Adipose tissue (tissue), 3 donors: ENCODE results near the gene PLA2G10. TPM values are rescaled to one million over a fixed set of nuclear protein-coding genes. Genes with fewer than 3 reads are reported as not detected.
"Not testable (repeated sequence)": the region's sequence is repeated elsewhere in the genome, so short reads cannot be mapped to it uniquely, and the experiment has no call there.

Experiments
- H3K27ac ChIP-seq: one replicate; pipeline ENCODE4 v1.5.1; 2013; ENCODE audit warnings: low read depth, low read length
- WGBS, 3 donors: extraction: QIAGEN DNeasy Blood & Tissue Kit; methylation state at CpG; one replicate each; pipeline ENCODE4 v1.1.7; 2013; 5-methylcytosine and 5-hydroxymethylcytosine counted together
- polyA plus RNA-seq, 3 donors: library from polyadenylated mRNA; stranded (reverse); fragments of 200-250 nt; gene quantifications; one replicate each; pipeline ENCODE4 v1.2.3, GENCODE V29; 2013
- donor health status: healthy with polysubstance abuse.
- donor health status: Bipolar disorder and iron deficiency.
- donor health status: healthy.

The PLA2G10 gene
- 1 to 10 TPM in 2 of 3 donors, not detected in 1; 1.0 to 5.0 TPM for polyA plus RNA-seq

DNA sequence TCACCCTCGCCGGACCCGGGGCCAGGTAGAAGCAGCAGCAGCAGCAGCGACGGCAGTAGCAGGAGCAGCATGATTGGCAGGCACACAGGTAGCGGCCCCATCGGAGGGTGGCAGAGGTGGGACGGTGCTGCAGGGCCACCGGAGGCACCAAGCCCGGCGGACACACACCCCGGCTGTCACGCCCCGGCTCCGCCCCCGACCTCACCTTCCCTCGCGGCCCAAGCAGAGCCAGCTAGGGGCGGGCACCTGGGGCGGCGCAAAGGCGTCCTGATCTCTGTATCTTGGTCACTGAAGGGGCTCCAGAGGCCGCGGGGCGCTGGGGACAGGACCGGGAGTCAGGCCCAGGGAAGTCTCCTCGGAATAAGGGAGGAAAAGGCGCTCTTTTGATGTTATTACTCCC is at the start of gene PLA2G10:
PLA2G10 (minus strand) TSS at position 180 of the 400 bp plus-strand sequence; CDS start at position 101, 79 bp downstream.
- H3K27ac ChIP-seq = not testable (repeated sequence)
- WGBS, 3 donors = no CpG with 5 or more reads among the region's 28 CpGs

GRCh38 chr16:14742273-14743128 is 48.4 kb upstream of the PLA2G10 start, which contains the start of gene NPIPA2:
TSS of gene NPIPA2 (plus strand) at chr16:14742533. CDS start at chr16:14748066, 5,533 bp downstream.
- no CpG with 5 or more reads among the region's 73 CpGs for WGBS, 3 donors
- H3K27ac ChIP-seq = not testable (repeated sequence)

GRCh38 chr16:14741794-14742193 is 47.7 kb upstream of the PLA2G10 start:
- H3K27ac ChIP-seq = not testable (repeated sequence)
- no CpG with 5 or more reads among the region's 11 CpGs for WGBS, 3 donors

GRCh38 chr16:14740832-14741385 is 46.8 kb upstream of the PLA2G10 start:
- WGBS, 3 donors = 17 to 41% methylated on average over 1 to 2 of the region's 10 CpGs; no CpG with 5 or more reads in 1 of the 3 donors
- H3K27ac ChIP-seq = not testable (repeated sequence)

- H3K27ac ChIP-seq = not testable (repeated sequence)
- no CpG with 5 or more reads among the region's 28 CpGs for WGBS, 3 donors
These were observed 39.1 kb upstream of the PLA2G10 start for GRCh38 chr16:14733233-14733632.

DNA sequence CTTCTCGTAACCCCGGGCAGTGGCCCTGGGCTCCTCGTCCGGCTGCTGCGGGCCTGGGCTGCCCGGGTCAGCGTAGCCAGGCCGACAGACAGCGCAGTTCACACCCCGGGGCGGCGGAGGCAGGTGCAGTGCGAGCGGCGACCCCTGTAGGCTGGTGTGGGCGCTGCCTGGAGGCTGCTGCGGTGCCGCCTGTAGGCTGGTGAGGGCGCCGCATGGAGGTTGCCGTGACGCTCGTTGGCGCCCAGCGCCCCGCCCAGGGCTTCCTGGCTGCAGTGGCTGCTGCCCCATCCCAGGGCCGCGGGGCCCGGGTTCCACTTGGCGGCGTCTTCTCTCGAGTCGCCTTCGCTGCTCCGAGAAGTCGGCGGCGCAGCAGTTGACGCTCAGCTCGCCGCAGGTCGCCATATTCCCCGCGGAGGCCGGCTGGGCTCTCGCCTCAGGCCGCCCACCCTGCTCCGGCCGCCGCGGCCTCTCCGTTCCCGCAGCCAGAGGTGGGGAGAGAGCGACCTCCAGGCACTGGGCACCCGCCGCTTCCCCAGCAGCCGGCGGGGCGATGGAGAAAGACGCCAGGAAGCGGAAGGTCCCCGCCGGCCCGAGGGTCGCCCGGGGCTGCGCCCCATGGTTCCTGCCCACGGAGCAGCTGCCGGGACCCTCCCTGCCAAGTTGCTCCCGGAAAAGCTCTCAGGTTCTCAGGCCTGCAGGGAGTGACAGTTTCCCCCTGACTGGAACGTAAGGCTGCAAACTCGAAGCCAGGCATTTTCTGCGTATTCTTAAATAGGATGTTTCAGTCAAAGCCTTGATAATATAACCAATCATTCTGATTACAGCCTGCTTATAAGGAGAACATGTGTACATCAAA is 9.3 kb upstream of the PLA2G10 start, which contains the start of gene NPIPA3:
NPIPA3 (plus strand) TSS at position 256 of the 856 bp plus-strand sequence. CDS start 5,533 bp downstream, outside the sequence.
- no CpG with 5 or more reads among the region's 73 CpGs for WGBS, 3 donors

GRCh38 chr16:14702672-14703071 is 8.6 kb upstream of the PLA2G10 start:
- WGBS, 3 donors = no CpG with 5 or more reads among the region's 11 CpGs
- not testable (repeated sequence) for H3K27ac ChIP-seq

More for the DNA sequence above, 9.3 kb upstream of the PLA2G10 start, which contains the start of gene NPIPA3:
- not testable (repeated sequence) for H3K27ac ChIP-seq

DNA sequence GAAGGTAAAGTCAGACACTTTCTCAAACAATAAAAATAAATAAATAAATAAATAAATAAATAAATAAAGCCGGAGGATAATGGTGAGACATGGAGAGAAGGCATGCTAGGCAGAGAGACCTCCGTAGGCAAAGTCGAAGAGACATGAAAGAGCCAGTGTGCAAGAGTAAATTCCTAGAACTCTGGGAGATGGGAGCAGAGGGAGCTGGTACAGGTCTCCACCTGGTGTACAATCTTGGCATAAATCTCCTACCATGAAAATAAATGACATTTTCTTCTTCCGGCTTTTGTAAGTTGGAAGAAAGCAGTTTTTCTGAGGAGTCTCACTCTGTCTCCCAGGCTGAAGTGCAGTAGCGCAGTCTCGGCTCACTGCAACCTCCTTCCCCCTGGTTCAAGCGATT is 7.8 kb upstream of the PLA2G10 start:
- not testable (repeated sequence) for H3K27ac ChIP-seq
- WGBS, 3 donors = 38 to 80% (median 63%) methylated on average over 1 to 2 of the region's 7 CpGs

DNA sequence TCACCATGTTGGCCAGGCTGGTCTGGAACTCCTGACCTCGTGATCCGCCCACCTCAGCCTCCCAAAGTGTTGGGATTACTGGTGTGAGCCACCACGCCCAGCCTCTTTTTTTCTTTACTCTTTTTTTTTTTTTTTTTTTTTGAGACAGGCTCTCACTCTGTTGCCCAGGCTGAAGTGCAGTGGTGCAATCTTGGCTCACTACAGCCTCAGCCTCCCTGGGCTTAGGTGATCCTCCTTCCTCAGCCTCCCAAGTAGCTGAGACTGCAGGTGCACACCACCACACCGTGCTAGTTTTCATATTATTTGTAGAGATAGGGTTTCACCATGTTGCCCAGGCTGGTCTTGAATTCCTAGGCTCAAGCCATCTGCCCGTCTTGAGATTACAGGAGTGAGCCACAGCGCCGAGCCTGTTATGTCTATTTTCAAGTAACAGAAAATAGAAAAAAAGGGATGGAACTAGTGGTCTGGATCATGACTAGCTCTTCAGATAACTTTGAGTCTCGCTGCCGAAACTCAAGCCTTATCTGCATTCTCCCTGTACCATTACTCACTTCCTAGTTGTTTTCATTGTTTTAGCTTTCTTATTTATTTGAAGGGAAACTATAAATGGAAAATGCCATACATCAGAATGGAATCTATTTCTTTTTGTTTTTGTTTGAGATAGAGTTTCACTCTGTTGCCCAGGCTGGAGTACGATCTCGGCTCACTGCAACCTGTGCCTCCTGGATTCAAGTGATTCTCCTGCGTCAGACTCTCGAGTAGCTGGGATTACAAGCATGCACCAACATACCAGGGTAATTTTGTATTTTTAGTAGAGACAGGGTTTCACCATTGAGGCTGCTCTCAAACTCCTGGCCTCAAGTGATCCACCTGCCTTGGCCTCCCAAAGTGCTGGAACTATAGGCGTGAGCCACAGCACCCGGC is 8.0 kb downstream of the PLA2G10 start:
- WGBS, 3 donors = 77 to 90% (median 80%) methylated on average over 15 of the region's 15 CpGs
- H3K27ac ChIP-seq = not testable (repeated sequence)

DNA sequence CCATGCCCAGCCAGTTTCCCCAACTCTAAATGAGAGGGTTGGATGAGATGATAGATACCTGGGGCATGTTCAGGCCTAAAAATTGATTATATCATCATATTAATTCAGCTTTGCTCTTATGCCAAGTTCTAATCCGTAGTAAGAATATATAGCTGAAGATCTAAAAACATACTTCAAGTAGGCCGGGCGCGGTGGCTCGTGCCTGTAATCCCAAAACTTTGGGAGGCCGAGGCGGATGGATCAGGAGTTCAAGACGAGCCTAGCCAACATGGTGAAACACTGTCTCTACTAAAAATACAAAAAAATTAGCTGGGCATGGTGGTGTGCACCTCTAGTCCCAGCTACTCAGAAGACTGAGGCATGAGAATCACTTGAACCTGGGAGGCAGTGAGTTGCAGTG is 12.0 kb downstream of the PLA2G10 start:
- WGBS, 3 donors = 93 to 95% (median 95%) methylated on average over 8 of the region's 8 CpGs
- no peak overlapping the region for H3K27ac ChIP-seq

- H3K27ac ChIP-seq = no peak overlapping the region
- 95 to 100% (median 97%) methylated on average over 4 of the region's 4 CpGs for WGBS, 3 donors
These were observed 13.0 kb downstream of the PLA2G10 start for GRCh38 chr16:14681115-14681514.

DNA sequence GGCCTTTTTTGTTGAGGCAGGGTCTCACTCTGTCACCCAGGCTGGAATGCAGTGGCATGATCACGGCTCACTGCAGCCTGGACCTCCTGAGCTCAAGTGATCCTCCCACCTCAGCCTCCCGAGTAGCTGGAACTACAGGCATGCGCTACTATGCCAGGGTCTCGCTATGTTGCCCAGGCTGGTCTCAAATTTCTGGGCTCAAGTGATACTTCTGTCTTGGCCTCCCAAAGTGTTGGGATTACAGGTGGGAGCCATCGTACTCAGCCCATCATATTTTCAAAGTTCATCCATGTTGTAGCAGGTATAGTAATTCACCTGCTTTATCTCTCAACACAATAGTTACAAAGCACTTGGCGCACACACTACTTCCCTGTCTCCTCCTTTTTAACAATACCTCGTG is 13.7 kb downstream of the PLA2G10 start:
- not testable (repeated sequence) for H3K27ac ChIP-seq
- WGBS, 3 donors = 87 to 89% (median 87%) methylated on average over 7 of the region's 7 CpGs

GRCh38 chr16:14678748-14679497 is 15.2 kb downstream of the PLA2G10 start:
- H3K27ac ChIP-seq = no peak overlapping the region
- WGBS, 3 donors = 78 to 89% (median 81%) methylated on average over 11 of the region's 11 CpGs

DNA sequence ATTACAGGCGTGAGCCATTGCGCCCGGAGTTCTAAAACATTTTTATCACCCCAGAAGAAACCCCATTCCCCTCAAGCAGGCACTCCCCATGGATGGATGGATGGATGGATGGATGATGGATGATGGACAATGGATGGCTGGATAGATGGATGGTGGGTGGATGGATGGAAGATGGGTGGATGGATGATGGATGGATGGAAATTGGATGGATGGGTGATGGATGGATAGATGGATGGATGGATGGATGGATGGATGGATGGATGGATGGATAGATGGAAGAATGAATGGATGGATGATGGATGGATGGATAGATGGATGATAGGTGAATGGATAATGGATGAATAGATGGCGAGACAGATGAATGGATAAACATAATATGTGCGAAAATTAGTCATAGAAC is 16.5 kb downstream of the PLA2G10 start:
- 90 to 99% (median 95%) methylated on average over 5 of the region's 5 CpGs for WGBS, 3 donors
- H3K27ac ChIP-seq = no peak overlapping the region

GRCh38 chr16:14676633-14677032 is 17.5 kb downstream of the PLA2G10 start:
- H3K27ac ChIP-seq = no peak overlapping the region
- 83 to 93% (median 89%) methylated on average over 3 of the region's 3 CpGs for WGBS, 3 donors

DNA sequence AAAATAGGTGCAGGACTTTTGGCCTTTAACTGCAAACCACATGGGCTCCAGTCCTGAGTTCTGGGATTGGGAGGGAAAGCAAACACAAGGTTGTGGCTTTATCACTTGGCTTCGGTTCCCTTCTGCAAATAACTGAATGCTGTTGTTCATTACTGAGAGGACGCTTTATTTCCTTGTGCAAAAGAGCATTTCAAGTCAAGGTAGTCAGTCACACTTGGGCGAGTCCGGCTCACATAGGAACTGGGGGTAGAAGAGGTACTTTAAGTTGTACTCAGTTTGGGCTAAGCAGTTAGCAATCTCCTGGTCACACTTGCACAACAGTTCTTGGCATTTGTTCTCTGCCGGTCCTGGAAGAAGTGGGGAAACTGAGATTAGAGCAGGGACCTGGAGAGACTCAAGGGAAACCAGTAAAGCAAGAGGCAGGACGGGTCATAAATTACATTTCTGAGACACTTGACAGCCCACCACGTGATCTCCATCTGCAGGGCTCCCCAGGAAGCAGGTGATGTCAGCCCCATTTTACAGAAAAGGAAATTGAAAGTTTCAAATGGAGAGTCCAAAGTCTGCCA is 21.6 kb downstream of the PLA2G10 start:
- WGBS, 3 donors = 20 to 64% (median 61%) methylated on average over 7 of the region's 7 CpGs
- H3K27ac ChIP-seq = no peak overlapping the region

DNA sequence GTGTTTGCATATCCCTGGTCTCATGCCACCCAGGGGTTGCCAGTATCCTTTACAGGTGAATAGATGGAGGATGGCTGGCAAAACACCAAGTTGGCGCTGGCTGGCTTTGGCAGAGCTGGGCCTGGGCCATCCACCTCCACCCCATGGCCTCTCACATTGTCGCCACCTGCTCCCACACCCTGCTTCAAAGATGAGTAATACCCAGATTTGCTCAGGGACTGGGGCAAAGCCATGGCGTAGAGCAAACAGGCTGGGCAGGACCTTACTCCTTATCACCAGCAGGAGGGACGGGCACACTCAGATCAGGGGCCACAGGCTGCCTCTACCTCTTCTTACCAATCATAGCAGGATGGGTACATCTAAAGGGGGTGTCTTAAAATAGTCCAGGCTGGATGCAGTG is 24.3 kb downstream of the PLA2G10 start:
- H3K27ac ChIP-seq = no peak overlapping the region
- 43 to 97% (median 85%) methylated on average over 4 of the region's 4 CpGs for WGBS, 3 donors
